Fibroblast of lung (primary cell): Measurements from ENCODE around the gene EZR. TPM values are rescaled to one million over a fixed set of nuclear protein-coding genes. Genes with fewer than 3 reads are reported as not detected.

Experiments
- DNase-seq, 2 donors: peaks; one replicate each; pipeline versions ENCODE4 v3.0.0 to v3.0.0-alpha.2; 2010; ENCODE audit warnings: low read depth in 2 of 2
- H2AFZ ChIP-seq: 2 replicates; pipeline ENCODE4 v1.5.1; 2012; ENCODE audit warnings: low read length, control low read depth, inconsistent platforms
- H3K27ac ChIP-seq: 2 replicates; pipeline ENCODE4 v1.5.1; 2011; ENCODE audit warnings: low read length, control low read depth; ENCODE audit not compliant: insufficient read depth
- H3K27me3 ChIP-seq: 2 replicates; pipeline ENCODE4 v1.5.1; 2011; ENCODE audit warnings: mild to moderate bottlenecking, low read length; ENCODE audit not compliant: control insufficient read depth, insufficient read depth
- H3K36me3 ChIP-seq: 2 replicates; pipeline ENCODE4 v1.5.1; 2011; ENCODE audit warnings: low read length; ENCODE audit not compliant: control insufficient read depth, insufficient read depth
- H3K4me1 ChIP-seq: 2 replicates; pipeline ENCODE4 v1.5.1; 2011; ENCODE audit warnings: low read length; ENCODE audit not compliant: control insufficient read depth, insufficient read depth; ENCODE audit errors: extremely low read depth
- H3K4me2 ChIP-seq: 2 replicates; pipeline ENCODE4 v1.5.1; 2011; ENCODE audit warnings: low read length, control low read depth; ENCODE audit not compliant: insufficient read depth; ENCODE audit errors: extremely low read depth
- H3K4me3 ChIP-seq, 4 experiments: fragments of 200-600 bp in 1 of 4; sonication (generic) in 1 of 4; replicated peaks in 1 of 4; 2 replicates each; pipeline ENCODE4 v1.5.1; 2011 to 2016; ENCODE audit warnings: low read length in 4 of 4, low read depth in 3 of 4, mild to moderate bottlenecking in 3 of 4, control low read depth in 2 of 4, inconsistent platforms in 1 of 4, mixed read lengths in 1 of 4; ENCODE audit not compliant: insufficient read depth in 1 of 4; ENCODE audit errors: control extremely low read depth in 1 of 4
- H3K79me2 ChIP-seq: 2 replicates; pipeline ENCODE4 v1.5.1; 2012; ENCODE audit warnings: mild to moderate bottlenecking, low read length, inconsistent platforms; ENCODE audit not compliant: control insufficient read depth, insufficient read depth
- H3K9ac ChIP-seq: 2 replicates; pipeline ENCODE4 v1.5.1; 2011; ENCODE audit warnings: mild to moderate bottlenecking, low read length, control low read depth; ENCODE audit not compliant: insufficient read depth
- H3K9me3 ChIP-seq: 2 replicates; pipeline ENCODE4 v1.5.1; 2012; ENCODE audit warnings: low read depth, low read length; ENCODE audit not compliant: control insufficient read depth, insufficient read depth
- H4K20me1 ChIP-seq: 2 replicates; pipeline ENCODE4 v1.5.1; 2011; ENCODE audit warnings: low read length; ENCODE audit not compliant: control insufficient read depth, insufficient read depth; ENCODE audit errors: extremely low read depth
- EZH2 ChIP-seq: IDR thresholded peaks from 2 replicates; pipeline ENCODE4 v1.5.1; 2012; ENCODE audit warnings: low read length, control low read depth, mild to moderate bottlenecking; ENCODE audit errors: missing control alignments
- polyA plus RNA-seq, 2 donors: library from polyadenylated mRNA; depleted of rRNA in 1 of 2; stranded (reverse) in 1 of 2; unstranded in 1 of 2; fragments of >200 nt; gene quantifications; 2 replicates each; pipeline ENCODE4 v1.2.1, GENCODE V29; 2011 to 2012; ENCODE audit warnings: missing spikeins in 1 of 2
- total RNA-seq: library from RNA; depleted of rRNA; stranded (reverse); fragments of >200 nt; gene quantifications from 2 replicates; pipeline ENCODE4 v1.2.1, GENCODE V29; 2014
- TF ChIP-seq, protein P1 (sequence below), 2 donors: IDR thresholded peaks in 1 of 2; conservative IDR thresholded peaks in 1 of 2; 1 replicate in 1 of 2; 2 replicates in 1 of 2; pipeline ENCODE4 v1.5.1; 2011 to 2012; ENCODE audit warnings: low read length in 2 of 2, control low read depth in 1 of 2, inconsistent platforms in 1 of 2, low read depth in 1 of 2, mild to moderate bottlenecking in 1 of 2

EZR gene
- total and polyA plus RNA-seq, 2 donors (not counting 1 experiment from before 2014, with no cell fraction given) = 89.0 to 132 TPM

DNA sequence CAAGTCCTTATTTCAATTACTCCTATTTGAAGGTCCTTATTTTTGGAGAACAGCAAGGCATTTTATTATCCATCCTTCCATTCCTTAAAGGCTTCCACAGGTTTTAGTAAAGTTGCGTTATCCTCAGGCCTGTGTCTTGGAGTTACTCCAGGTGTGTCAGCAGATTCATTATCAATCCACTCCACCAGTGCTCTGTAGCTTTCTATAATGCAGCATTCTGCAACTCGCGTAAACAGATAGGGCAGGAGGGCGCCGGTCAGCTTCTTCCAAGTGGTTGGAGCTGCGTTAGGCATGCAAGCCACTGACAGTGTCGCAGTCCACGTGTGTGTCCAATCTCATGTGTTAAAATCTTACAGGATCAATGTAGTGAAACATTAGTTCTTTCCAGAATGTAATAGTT, 93.5 kb downstream of the EZR start:
- Histone ChIP-seq H3K27me3 (no peaks in the 10 kb centered on the region), H3K27ac (no peak overlapping the region), H2AFZ (no peak overlapping the region), H3K4me3 (no peak overlapping the region), H3K4me1 (peaks cover 2% of the 10 kb centered on the region), H3K9ac (no peak overlapping the region), H3K36me3 (no peaks in the 10 kb centered on the region), H3K9me3 (no peaks in the 10 kb centered on the region), H4K20me1 (no peaks in the 10 kb centered on the region), H3K79me2 (no peaks in the 10 kb centered on the region), H3K4me2 (no peak overlapping the region)
- no peak for DNase-seq
- TF ChIP-seq EZH2 = no peak
- TF ChIP-seq, protein P1, sequence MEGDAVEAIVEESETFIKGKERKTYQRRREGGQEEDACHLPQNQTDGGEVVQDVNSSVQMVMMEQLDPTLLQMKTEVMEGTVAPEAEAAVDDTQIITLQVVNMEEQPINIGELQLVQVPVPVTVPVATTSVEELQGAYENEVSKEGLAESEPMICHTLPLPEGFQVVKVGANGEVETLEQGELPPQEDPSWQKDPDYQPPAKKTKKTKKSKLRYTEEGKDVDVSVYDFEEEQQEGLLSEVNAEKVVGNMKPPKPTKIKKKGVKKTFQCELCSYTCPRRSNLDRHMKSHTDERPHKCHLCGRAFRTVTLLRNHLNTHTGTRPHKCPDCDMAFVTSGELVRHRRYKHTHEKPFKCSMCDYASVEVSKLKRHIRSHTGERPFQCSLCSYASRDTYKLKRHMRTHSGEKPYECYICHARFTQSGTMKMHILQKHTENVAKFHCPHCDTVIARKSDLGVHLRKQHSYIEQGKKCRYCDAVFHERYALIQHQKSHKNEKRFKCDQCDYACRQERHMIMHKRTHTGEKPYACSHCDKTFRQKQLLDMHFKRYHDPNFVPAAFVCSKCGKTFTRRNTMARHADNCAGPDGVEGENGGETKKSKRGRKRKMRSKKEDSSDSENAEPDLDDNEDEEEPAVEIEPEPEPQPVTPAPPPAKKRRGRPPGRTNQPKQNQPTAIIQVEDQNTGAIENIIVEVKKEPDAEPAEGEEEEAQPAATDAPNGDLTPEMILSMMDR (conservative IDR thresholded peaks at IDR 0.05 in 1 of 2, IDR thresholded peaks at IDR 0.05 in 1 of 2; ENCODE audit: low read depth in 1 of 2, low read length in 2 of 2) = no peak

- no peak for TF ChIP-seq EZH2
- TF ChIP-seq, protein P1 (conservative IDR thresholded peaks at IDR 0.05 in 1 of 2, IDR thresholded peaks at IDR 0.05 in 1 of 2; ENCODE audit: low read depth in 1 of 2, low read length in 2 of 2) = no peak
- H3K36me3 ChIP-seq = no peaks in the 10 kb centered on the region
- H3K4me1 ChIP-seq = peaks cover 3% of the 10 kb centered on the region
- no peak for DNase-seq
- H3K27ac ChIP-seq = no peak overlapping the region
- no peak overlapping the region for H2AFZ ChIP-seq
- H3K9ac ChIP-seq = no peak overlapping the region
- H3K4me3 ChIP-seq = no peak overlapping the region
- H3K79me2 ChIP-seq = no peaks in the 10 kb centered on the region
- no peak overlapping the region for H3K4me2 ChIP-seq
- no peaks in the 10 kb centered on the region for H3K9me3 ChIP-seq
- no peaks in the 10 kb centered on the region for H4K20me1 ChIP-seq
- H3K27me3 ChIP-seq = no peaks in the 10 kb centered on the region
Observed at GRCh38 chr6:158722176-158722729, 96.9 kb downstream of the EZR start.

GRCh38 chr6:158718461-158719046, 100.6 kb downstream of the EZR start:
- no peaks in the 10 kb centered on the region for H3K9me3 ChIP-seq
- no peak overlapping the region for H3K9ac ChIP-seq
- no peak overlapping the region for H3K4me3 ChIP-seq
- no peak overlapping the region for H3K4me2 ChIP-seq
- no peaks in the 10 kb centered on the region for H4K20me1 ChIP-seq
- H3K27ac ChIP-seq = no peak overlapping the region
- no peak for DNase-seq
- H3K36me3 ChIP-seq = no peaks in the 10 kb centered on the region
- TF ChIP-seq, protein P1 (conservative IDR thresholded peaks at IDR 0.05 in 1 of 2, IDR thresholded peaks at IDR 0.05 in 1 of 2; ENCODE audit: low read depth in 1 of 2, low read length in 2 of 2) = peak; percentile 39 to 57
- TF ChIP-seq EZH2 = no peak
- H3K27me3 ChIP-seq = no peaks in the 10 kb centered on the region
- no peak overlapping the region for H2AFZ ChIP-seq
- H3K4me1 ChIP-seq = peaks cover 3% of the 10 kb centered on the region
- no peaks in the 10 kb centered on the region for H3K79me2 ChIP-seq
